ENCODE results near the gene PCSK6.
A peak's percentile ranks its signal among the peaks of the same experiment; 100 is the strongest.

Gene PCSK6

GRCh38 chr15:101266034-101266433, 223.5 kb downstream of the PCSK6 start:
- no peak for DNase-seq

GRCh38 chr15:101264911-101265641, 224.4 kb downstream of the PCSK6 start:
- DNase-seq: no peak

GRCh38 chr15:101264011-101264410, 225.5 kb downstream of the PCSK6 start:
- DNase-seq: no peak

- no peak for DNase-seq
These were observed 227.0 kb downstream of the PCSK6 start for GRCh38 chr15:101262551-101262950.

GRCh38 chr15:101258238-101259144, 231.0 kb downstream of the PCSK6 start:
- peak; percentile 19 to 57 for DNase-seq

- DNase-seq: no peak
These were observed 232.8 kb downstream of the PCSK6 start for GRCh38 chr15:101256757-101257156.

- no peak for DNase-seq
These were observed 233.8 kb downstream of the PCSK6 start for GRCh38 chr15:101255615-101256241.

GRCh38 chr15:101255051-101255395, 234.5 kb downstream of the PCSK6 start:
- DNase-seq: no peak

GRCh38 chr15:101254157-101255050, 235.1 kb downstream of the PCSK6 start:
- DNase-seq: no peak

Measured in hippocampal formation (tissue), 2 donors.